OCI-LY1 (cell line): Measurements from ENCODE around the gene SOCS1.

ENCODE experiments used
- H2AFZ ChIP-seq: fragments of 200-600 bp; sonication (generic), shearing (Covaris generic); 2 replicates; pipeline ENCODE4 v1.6.0; 2014; ENCODE audit warnings: antibody characterized with exemption, mild to moderate bottlenecking, low read length
- H3F3A ChIP-seq: fragments of 200-600 bp; sonication (generic), shearing (Covaris generic); 2 replicates; pipeline ENCODE4 v1.6.0; 2014; ENCODE audit warnings: mild to moderate bottlenecking, antibody characterized with exemption, low read length, moderate library complexity; ENCODE audit not compliant: insufficient read depth
- H3K27ac ChIP-seq: fragments of 200-600 bp; sonication (generic); 2 replicates; pipeline ENCODE4 v1.5.1; 2014; ENCODE audit warnings: low read length, mixed run types, mild to moderate bottlenecking, low read depth; ENCODE audit not compliant: poor library complexity, severe bottlenecking
- H3K27me3 ChIP-seq: fragments of 200-600 bp; sonication (generic); 2 replicates; pipeline ENCODE4 v1.6.0; 2014; ENCODE audit warnings: antibody characterized with exemption, mild to moderate bottlenecking, low read length, moderate library complexity; ENCODE audit not compliant: insufficient read depth
- H3K36me3 ChIP-seq: fragments of 200-600 bp; sonication (generic); 2 replicates; pipeline ENCODE4 v1.6.1; 2014; ENCODE audit warnings: mild to moderate bottlenecking, antibody characterized with exemption, low read length, moderate library complexity, mixed read lengths; ENCODE audit not compliant: insufficient read depth
- H3K4me1 ChIP-seq: fragments of 200-600 bp; sonication (generic); 2 replicates; pipeline ENCODE4 v1.5.1; 2014; ENCODE audit warnings: mild to moderate bottlenecking, low read length, moderate library complexity; ENCODE audit not compliant: insufficient read depth, severe bottlenecking
- H3K4me2 ChIP-seq: fragments of 200-600 bp; sonication (generic), shearing (Covaris generic); 2 replicates; pipeline ENCODE4 v1.6.1; 2014; ENCODE audit warnings: low read length
- H3K4me3 ChIP-seq: fragments of 200-600 bp; sonication (generic); 2 replicates; pipeline ENCODE4 v1.5.1; 2014; ENCODE audit warnings: low read length, low read depth, mild to moderate bottlenecking, mixed read lengths; ENCODE audit not compliant: poor library complexity, severe bottlenecking
- H3K79me2 ChIP-seq: fragments of 200-600 bp; shearing (Covaris generic); 2 replicates; pipeline ENCODE4 v1.6.1; 2016; ENCODE audit warnings: mixed run types, low read length, mixed read lengths; ENCODE audit not compliant: insufficient read depth
- H3K9ac ChIP-seq: fragments of 200-600 bp; sonication (generic), shearing (Covaris generic); 2 replicates; pipeline ENCODE4 v1.6.1; 2014; ENCODE audit warnings: mild to moderate bottlenecking, low read length, mixed read lengths
- H3K9me2 ChIP-seq: fragments of 200-600 bp; sonication (generic), shearing (Covaris generic); 2 replicates; pipeline ENCODE4 v1.6.1; 2014; ENCODE audit warnings: low read depth, mild to moderate bottlenecking, low read length, mixed read lengths
- H3K9me3 ChIP-seq: fragments of 200-600 bp; shearing (Covaris generic); 2 replicates; pipeline ENCODE4 v1.6.1; 2014; ENCODE audit warnings: low read length, mixed read lengths
- H4K20me1 ChIP-seq: fragments of 200-600 bp; sonication (generic), shearing (Covaris generic); 2 replicates; pipeline ENCODE4 v1.6.0; 2016; ENCODE audit warnings: mild to moderate bottlenecking, low read length; ENCODE audit not compliant: insufficient read depth
- EZH2 ChIP-seq: fragments of 200-600 bp; sonication (generic), shearing (Covaris generic); IDR thresholded peaks from 2 replicates; pipeline ENCODE4 v1.8.0; 2017; ENCODE audit warnings: borderline replicate concordance, mixed run types, mild to moderate bottlenecking, antibody characterized with exemption, low read length, moderate library complexity, mixed read lengths
- TF ChIP-seq, protein P1 (sequence below): fragments of 200-600 bp; sonication (generic), shearing (Covaris generic); IDR thresholded peaks from 2 replicates; pipeline ENCODE4 v1.5.1; 2017; ENCODE audit warnings: mild to moderate bottlenecking, antibody characterized with exemption, low read length, moderate library complexity, mixed read lengths

The SOCS1 gene

DNA sequence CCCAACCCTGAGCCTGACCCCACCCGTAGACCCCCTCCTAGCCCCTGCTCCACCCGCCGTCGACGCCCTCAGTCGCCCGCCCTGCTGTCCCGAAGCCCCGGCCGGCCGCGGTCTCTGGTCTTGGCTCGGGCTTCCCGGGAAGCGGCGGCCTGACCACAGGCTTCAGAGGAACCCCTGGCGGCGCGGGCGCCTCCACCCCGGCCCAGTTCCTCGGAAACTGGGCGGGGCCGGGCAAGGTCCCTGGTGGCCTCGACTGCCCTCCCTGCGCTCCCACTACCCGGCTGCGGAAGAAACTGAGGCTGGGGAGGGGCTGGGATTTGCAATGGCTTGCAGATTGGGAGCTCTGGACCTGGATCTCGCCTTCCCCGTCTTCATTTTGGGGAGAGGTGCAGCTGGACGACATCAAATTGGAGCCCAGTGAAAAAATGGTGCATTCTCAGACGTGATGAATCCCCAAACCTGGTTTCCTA is 692 bp upstream of the SOCS1 start:
- H3K27ac ChIP-seq: no peak overlapping the region
- H3K27me3 ChIP-seq: no peaks in the 10 kb centered on the region
- peak overlapping the region; percentile 87 for H3K4me3 ChIP-seq
- H3K36me3 ChIP-seq: peaks cover 29% of the 10 kb centered on the region
- no peaks in the 10 kb centered on the region for H3K9me2 ChIP-seq
- peaks cover 58% of the 10 kb centered on the region for H3K4me1 ChIP-seq
- H3K4me2 ChIP-seq: peak overlapping the region; percentile 79
- H3K9ac ChIP-seq: peak overlapping the region; percentile 73
- no peaks in the 10 kb centered on the region for H4K20me1 ChIP-seq
- TF ChIP-seq, protein P1, sequence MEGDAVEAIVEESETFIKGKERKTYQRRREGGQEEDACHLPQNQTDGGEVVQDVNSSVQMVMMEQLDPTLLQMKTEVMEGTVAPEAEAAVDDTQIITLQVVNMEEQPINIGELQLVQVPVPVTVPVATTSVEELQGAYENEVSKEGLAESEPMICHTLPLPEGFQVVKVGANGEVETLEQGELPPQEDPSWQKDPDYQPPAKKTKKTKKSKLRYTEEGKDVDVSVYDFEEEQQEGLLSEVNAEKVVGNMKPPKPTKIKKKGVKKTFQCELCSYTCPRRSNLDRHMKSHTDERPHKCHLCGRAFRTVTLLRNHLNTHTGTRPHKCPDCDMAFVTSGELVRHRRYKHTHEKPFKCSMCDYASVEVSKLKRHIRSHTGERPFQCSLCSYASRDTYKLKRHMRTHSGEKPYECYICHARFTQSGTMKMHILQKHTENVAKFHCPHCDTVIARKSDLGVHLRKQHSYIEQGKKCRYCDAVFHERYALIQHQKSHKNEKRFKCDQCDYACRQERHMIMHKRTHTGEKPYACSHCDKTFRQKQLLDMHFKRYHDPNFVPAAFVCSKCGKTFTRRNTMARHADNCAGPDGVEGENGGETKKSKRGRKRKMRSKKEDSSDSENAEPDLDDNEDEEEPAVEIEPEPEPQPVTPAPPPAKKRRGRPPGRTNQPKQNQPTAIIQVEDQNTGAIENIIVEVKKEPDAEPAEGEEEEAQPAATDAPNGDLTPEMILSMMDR: no peak
- TF ChIP-seq EZH2: no peak
- H3K79me2 ChIP-seq: no peaks in the 10 kb centered on the region
- no peaks in the 10 kb centered on the region for H3F3A ChIP-seq
- H2AFZ ChIP-seq: no peak overlapping the region
- H3K9me3 ChIP-seq: no peaks in the 10 kb centered on the region

DNA sequence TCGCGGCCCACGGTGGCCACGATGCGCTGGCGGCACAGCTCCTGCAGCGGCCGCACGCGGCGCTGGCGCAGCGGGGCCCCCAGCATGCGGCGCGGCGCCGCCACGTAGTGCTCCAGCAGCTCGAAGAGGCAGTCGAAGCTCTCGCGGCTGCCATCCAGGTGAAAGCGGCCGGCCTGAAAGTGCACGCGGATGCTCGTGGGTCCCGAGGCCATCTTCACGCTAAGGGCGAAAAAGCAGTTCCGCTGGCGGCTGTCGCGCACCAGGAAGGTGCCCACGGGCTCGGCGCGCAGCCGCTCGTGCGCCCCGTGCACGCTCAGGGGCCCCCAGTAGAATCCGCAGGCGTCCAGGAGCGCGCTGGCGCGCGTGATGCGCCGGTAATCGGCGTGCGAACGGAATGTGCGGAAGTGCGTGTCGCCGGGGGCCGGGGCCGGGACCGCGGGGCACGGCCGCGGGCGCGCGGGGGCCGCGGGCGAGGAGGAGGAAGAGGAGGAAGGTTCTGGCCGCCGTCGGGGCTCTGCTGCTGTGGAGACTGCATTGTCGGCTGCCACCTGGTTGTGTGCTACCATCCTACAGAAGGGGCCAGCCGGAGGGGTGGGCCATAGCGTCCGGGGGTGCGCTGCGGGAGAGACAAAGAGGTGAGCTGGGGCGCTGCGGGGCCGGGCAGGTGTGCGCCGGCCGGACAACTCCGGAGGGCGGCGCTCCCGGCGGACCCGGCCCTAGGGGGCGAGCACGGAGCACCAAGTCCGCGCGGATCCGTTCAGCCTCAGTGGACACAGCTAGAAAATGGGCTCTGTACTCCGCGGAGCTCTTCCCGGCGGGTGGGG is 879 bp downstream of the SOCS1 start:
- Histone ChIP-seq H4K20me1 (no peaks in the 10 kb centered on the region), H2AFZ (no peak overlapping the region), H3K79me2 (no peaks in the 10 kb centered on the region), H3K9me2 (no peaks in the 10 kb centered on the region), H3K27ac (peak overlapping the region; percentile 92), H3F3A (no peaks in the 10 kb centered on the region; the same call in 1 of the 2 replicates), H3K27me3 (no peaks in the 10 kb centered on the region), H3K36me3 (peaks cover 30% of the 10 kb centered on the region), H3K4me3 (peak overlapping the region; percentile 87), H3K4me1 (peaks cover 70% of the 10 kb centered on the region), H3K4me2 (peak overlapping the region; percentile 89), H3K9ac (peak overlapping the region; percentile 87), H3K9me3 (no peaks in the 10 kb centered on the region)
- TF ChIP-seq, protein P1: peak; percentile 49
- no peak for TF ChIP-seq EZH2

DNA sequence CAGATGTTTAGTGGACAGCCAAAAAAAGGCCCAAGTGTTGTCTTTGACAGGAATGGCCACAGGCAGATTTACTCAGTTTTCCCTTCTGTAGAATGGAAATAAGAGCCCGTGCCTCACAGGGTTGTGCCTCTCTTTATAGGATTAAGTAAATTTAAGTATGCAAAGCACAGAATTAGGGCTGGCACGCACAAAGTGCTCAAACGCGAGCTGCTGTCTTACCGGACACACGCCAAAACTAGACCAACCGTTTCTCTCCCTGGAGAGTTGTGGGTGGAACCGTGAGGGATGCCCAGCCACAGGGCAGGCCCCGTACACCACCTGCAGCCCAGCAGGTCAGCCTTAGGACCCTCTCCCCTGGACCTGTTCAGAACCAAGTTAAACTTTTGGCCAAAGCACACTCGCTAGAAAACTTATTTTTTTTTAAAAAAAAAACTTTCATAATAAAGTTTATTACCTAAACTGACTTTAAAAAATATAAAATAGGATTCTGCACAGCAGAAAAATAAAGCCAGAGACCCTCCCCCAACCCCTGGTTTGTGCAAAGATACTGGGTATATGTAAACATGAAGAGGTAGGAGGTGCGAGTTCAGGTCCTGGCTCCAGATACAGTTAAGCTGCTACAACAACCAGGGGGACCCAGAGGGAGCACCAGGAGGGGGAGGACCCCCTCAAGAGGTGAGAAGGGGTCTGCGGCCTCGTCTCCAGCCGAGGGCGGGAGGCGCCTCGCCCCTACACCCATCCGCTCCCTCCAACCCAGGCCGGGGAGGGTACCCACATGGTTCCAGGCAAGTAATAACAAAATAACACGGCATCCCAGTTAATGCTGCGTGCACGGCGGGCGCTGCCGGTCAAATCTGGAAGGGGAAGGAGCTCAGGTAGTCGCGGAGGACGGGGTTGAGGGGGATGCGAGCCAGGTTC is 1.8 kb downstream of the SOCS1 start:
- Histone ChIP-seq H3K9me3 (no peaks in the 10 kb centered on the region), H3F3A (no peaks in the 10 kb centered on the region; the same call in 1 of the 2 replicates), H3K27ac (peak overlapping the region; percentile 92), H3K4me1 (peaks cover 79% of the 10 kb centered on the region), H4K20me1 (no peaks in the 10 kb centered on the region), H3K9ac (peak overlapping the region; percentile 87), H3K4me3 (peak overlapping the region; percentile 87), H3K36me3 (peaks cover 30% of the 10 kb centered on the region), H3K9me2 (no peaks in the 10 kb centered on the region), H3K4me2 (peak overlapping the region; percentile 89), H3K79me2 (no peaks in the 10 kb centered on the region), H3K27me3 (no peaks in the 10 kb centered on the region), H2AFZ (no peak overlapping the region)
- TF ChIP-seq, protein P1: no peak
- TF ChIP-seq EZH2: no peak
